LNCAP (cell line): ENCODE data around the gene CCDC192.

ENCODE experiments used
- CTCF ChIP-seq: fragments of 450-650 bp; IDR thresholded peaks from 2 replicates; pipeline ENCODE4 v1.5.1; 2017; ENCODE audit warnings: mild to moderate bottlenecking

CCDC192 gene

DNA sequence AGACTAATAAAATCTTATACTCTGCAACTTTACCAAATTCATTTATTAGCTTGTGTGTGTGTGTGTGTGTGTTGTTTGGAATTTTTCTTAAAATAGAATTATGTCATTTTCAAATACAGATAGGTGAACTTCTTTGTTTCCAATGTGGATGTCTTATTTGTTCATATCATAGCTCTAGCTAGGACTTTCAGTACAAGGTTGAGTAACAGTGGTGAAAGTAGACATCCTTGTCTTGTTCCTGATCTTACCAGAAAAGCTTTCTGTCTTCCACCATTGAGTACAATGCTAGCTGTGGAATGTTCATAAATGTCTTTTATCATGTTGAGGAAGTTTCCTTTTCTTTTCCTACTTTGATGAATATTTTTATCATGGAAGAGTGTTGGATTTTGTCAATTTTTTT, 74.8 kb downstream of the CCDC192 start:
- no peak for TF ChIP-seq CTCF

- no peak for TF ChIP-seq CTCF
Observed at GRCh38 chr5:127785098-127785927, 82.1 kb downstream of the CCDC192 start.

DNA sequence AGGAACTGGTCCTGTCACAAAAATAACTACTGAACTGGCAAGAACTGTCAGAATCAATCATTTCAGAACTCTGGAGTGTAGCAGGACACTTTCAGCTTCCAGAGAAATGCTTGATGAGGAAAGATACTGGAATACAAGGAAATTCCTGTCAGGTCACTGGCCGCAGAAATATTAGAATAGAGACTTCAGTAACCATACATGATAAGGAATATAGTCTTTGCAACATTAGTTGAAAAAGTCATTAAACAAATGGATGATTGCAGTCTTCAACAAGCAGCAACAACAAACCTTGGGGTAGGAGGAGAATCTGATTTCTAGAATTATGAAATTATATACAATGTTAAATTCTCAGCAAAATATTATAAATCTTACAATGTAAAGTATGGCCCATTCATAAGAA, 88.2 kb downstream of the CCDC192 start:
- TF ChIP-seq CTCF: no peak

DNA sequence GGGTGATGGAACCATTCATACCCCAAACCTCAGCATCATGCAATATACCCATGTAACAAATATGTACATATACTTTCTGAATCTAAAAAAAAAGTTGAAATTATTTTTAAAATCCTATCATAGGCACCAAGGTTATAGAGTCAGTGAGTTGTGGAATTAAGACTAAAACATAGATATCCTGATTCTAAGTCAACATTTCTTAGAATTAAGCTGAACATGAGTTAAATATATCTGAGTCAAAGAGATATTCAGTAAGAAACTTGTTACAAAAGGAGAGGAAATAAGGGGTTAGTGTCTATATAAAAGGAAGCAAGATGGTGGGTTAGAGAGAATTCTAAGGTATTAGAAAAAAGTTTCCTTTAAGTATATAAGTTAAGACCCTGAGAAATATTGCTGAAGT, 89.9 kb downstream of the CCDC192 start:
- TF ChIP-seq CTCF: no peak

DNA sequence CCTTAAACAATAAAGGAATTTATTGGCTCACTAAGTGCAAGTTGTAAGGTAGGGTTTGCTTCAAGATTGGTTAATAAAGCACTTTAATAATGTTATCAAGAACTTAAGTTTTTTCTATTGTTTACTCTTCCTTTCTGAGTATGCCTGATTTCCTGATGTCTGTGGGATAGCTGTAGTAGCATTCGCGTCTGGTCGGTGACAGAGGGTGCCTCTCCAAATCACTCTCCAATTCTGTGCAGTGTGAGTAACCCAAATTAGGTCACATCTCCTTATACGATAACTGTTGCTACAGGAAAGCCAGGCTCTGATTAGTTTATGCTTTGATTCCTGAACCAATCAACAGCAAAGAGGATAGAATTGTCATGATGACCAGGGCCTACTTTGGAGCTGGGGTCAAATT, 90.7 kb downstream of the CCDC192 start:
- no peak for TF ChIP-seq CTCF

- TF ChIP-seq CTCF: no peak
Observed at GRCh38 chr5:127796211-127796610, 93.0 kb downstream of the CCDC192 start.

DNA sequence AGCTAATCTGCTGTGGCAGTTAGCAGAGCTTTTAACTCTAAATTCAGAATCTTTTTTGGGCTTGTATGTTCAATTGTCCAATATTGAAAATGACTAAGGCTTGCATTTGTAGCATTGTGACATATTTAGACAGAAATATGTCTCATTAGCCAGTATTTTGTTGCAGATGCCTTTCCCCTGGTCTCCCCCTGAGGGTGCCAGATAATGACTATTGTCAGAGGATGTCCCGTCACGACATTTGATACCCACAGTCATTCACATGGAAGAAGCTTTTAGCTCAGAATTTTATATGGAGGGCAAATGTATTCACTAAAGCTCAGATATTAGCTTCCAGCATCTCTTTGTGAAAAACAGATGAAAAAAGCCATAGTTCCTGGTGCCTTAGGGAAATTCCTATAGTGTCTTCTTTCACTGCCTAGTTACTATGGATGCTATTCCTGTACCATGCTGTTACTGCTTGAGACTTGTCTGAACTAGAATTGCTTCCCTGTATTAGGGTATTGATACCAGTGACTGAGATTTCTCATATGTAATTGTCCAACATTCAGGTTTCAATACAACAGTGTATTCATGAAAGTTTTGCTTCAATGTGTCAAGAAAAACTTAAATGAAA, 96.2 kb downstream of the CCDC192 start:
- no peak for TF ChIP-seq CTCF
